Endothelial cell of umbilical vein (primary cell): ENCODE results near the gene COASY. TPM values are rescaled to one million over a fixed set of nuclear protein-coding genes. Genes with fewer than 3 reads are reported as not detected.

Source experiments
- BruUV-seq: library from RNA; stranded (reverse); fragments of 400-500 nt; replicated peaks from 2 replicates; lab custom pipeline; 2021; lab: Mats Ljungman, UMichigan
- CTCF ChIA-PET: fragments of 300-600, 350-600 bp; sonication (Branson Sonifier 250); formaldehyde crosslinking; loops from one replicate; lab custom pipeline; 2021; ENCODE audit warnings: antibody characterized with exemption, inconsistent platforms; lab: Charles Lee
- POLR2A ChIA-PET: fragments of 300-600, 350-600 bp; sonication (Branson Sonifier 250); formaldehyde crosslinking; loops from one replicate; lab custom pipeline; 2021; ENCODE audit warnings: antibody characterized with exemption, inconsistent platforms; lab: Charles Lee
- DNase-seq: peaks from one replicate; pipeline ENCODE4 v3.0.0-alpha.2; 2011; ENCODE audit warnings: low read depth, low spot score
- FAIRE-seq: peaks from 2 replicates; lab custom pipeline; 2011; peaks lifted over from hg19 to GRCh38; lab: Jason Lieb, UNC
- H2AFZ ChIP-seq: 2 replicates; pipeline ENCODE4 v1.6.0; 2012; ENCODE audit warnings: low read depth, low read length, control low read depth, inconsistent platforms
- H3K27ac ChIP-seq: 2 replicates; pipeline ENCODE4 v1.5.1; 2011; ENCODE audit warnings: low read depth, mild to moderate bottlenecking, control low read depth, low read length, moderate library complexity; ENCODE audit not compliant: insufficient read depth
- H3K27me3 ChIP-seq, 2 experiments: 2 replicates each; pipeline versions ENCODE4 v1.6.0 to v1.6.1; 2011; ENCODE audit warnings: low read length in 2 of 2, mixed read lengths in 1 of 2; ENCODE audit not compliant: control insufficient read depth in 2 of 2, insufficient read depth in 2 of 2
- H3K36me3 ChIP-seq, 2 experiments: 2 replicates in 1 of 2; 3 replicates in 1 of 2; pipeline ENCODE4 v1.5.1; 2011; ENCODE audit warnings: low read length in 2 of 2, mild to moderate bottlenecking in 1 of 2, moderate library complexity in 1 of 2; ENCODE audit not compliant: control insufficient read depth in 2 of 2, insufficient read depth in 2 of 2; ENCODE audit errors: extremely low read depth in 1 of 2
- H3K4me1 ChIP-seq: 3 replicates; pipeline ENCODE4 v1.5.1; 2011; ENCODE audit warnings: mild to moderate bottlenecking, low read length; ENCODE audit not compliant: control insufficient read depth, insufficient read depth; ENCODE audit errors: extremely low read depth
- H3K4me2 ChIP-seq: 2 replicates; pipeline ENCODE4 v1.6.1; 2011; ENCODE audit warnings: low read length, control low read depth, mixed read lengths; ENCODE audit not compliant: insufficient read depth
- H3K4me3 ChIP-seq, 3 experiments: fragments of 200-600 bp in 1 of 3; sonication (generic), shearing (Covaris generic) in 1 of 3; replicated peaks in 1 of 3; 2 replicates each; pipeline ENCODE4 v1.5.1; 2011 to 2016; ENCODE audit warnings: control low read depth in 3 of 3, low read length in 3 of 3, mild to moderate bottlenecking in 2 of 3, inconsistent platforms in 1 of 3, low read depth in 1 of 3, moderate library complexity in 1 of 3; ENCODE audit not compliant: insufficient read depth in 1 of 3
- H3K79me2 ChIP-seq: 2 replicates; pipeline ENCODE4 v1.6.0; 2012; ENCODE audit warnings: low read length, inconsistent platforms; ENCODE audit not compliant: control insufficient read depth, insufficient read depth
- H3K9ac ChIP-seq: replicated peaks from 2 replicates; pipeline ENCODE3; 2011; ENCODE audit warnings: low read length, control low read depth; ENCODE audit not compliant: insufficient read depth; ENCODE audit errors: extremely low read depth
- H3K9me1 ChIP-seq: replicated peaks from 3 replicates; pipeline ENCODE4 v1.6.0; 2011; ENCODE audit warnings: mild to moderate bottlenecking, low read length; ENCODE audit not compliant: control insufficient read depth, insufficient read depth; ENCODE audit errors: extremely low read depth
- H3K9me3 ChIP-seq: replicated peaks from 2 replicates; pipeline ENCODE4 v1.5.1; 2012; ENCODE audit warnings: low read length, inconsistent platforms; ENCODE audit not compliant: control insufficient read depth, insufficient read depth
- H4K20me1 ChIP-seq: replicated peaks from 2 replicates; pipeline ENCODE3; 2011; ENCODE audit warnings: mild to moderate bottlenecking, low read length; ENCODE audit not compliant: control insufficient read depth, insufficient read depth; ENCODE audit errors: extremely low read depth
- CTCF ChIP-seq, 2 donors: IDR thresholded peaks; 1 replicate in 1 of 2; 2 replicates in 1 of 2; pipeline ENCODE4 v1.5.1; 2011; ENCODE audit warnings: low read length in 2 of 2, mild to moderate bottlenecking in 2 of 2, moderate library complexity in 2 of 2, control low read depth in 1 of 2, inconsistent platforms in 1 of 2, low read depth in 1 of 2; ENCODE audit not compliant: insufficient read depth in 1 of 2; ENCODE audit errors: extremely low read depth in 1 of 2
- EZH2 ChIP-seq: IDR thresholded peaks from 2 replicates; pipeline ENCODE4 v1.6.1; 2012; ENCODE audit warnings: borderline replicate concordance, low read depth, mild to moderate bottlenecking, moderate library complexity, low read length, inconsistent platforms; ENCODE audit not compliant: severe bottlenecking
- FOS ChIP-seq: IDR thresholded peaks from 2 replicates; pipeline ENCODE4 v1.6.1; 2011; ENCODE audit warnings: mild to moderate bottlenecking, low read length, moderate library complexity, borderline replicate concordance; ENCODE audit not compliant: insufficient read depth
- GATA2 ChIP-seq: IDR thresholded peaks from 2 replicates; pipeline ENCODE4 v1.7.0; 2011; ENCODE audit warnings: low read depth, mild to moderate bottlenecking, moderate library complexity, mixed read lengths, low read length; ENCODE audit not compliant: insufficient read length, insufficient read depth
- JUN ChIP-seq: IDR thresholded peaks from 2 replicates; pipeline ENCODE4 v1.6.1; 2011; ENCODE audit warnings: borderline replicate concordance, low read depth; ENCODE audit not compliant: insufficient read length, insufficient read depth
- MAX ChIP-seq: IDR thresholded peaks from 2 replicates; pipeline ENCODE4 v1.6.1; 2011; ENCODE audit not compliant: insufficient read depth, insufficient read length
- MYC ChIP-seq: IDR thresholded peaks from one replicate; pipeline ENCODE4 v1.6.1; 2011; ENCODE audit warnings: mild to moderate bottlenecking, low read depth, low read length
- POLR2A ChIP-seq: IDR thresholded peaks from 2 replicates; pipeline ENCODE4 v1.6.1; 2012; ENCODE audit warnings: low read depth, mild to moderate bottlenecking, control low read depth, low read length
- POLR2AphosphoS5 ChIP-seq: IDR thresholded peaks from 2 replicates; pipeline ENCODE4 v1.6.1; 2012; ENCODE audit warnings: low read depth, mild to moderate bottlenecking, control low read depth, low read length, moderate library complexity; ENCODE audit not compliant: insufficient read depth
- dilution Hi-C: fragments of 300-500 bp; cut with MboI; formaldehyde crosslinking; loops from one replicate; pipeline ENCODE4 v1.15.0; 2019; ENCODE audit warnings: low sequenced_read_pairs; ENCODE audit not compliant: extremely low pct_ligation_motif_present
- intact Hi-C: fragments of 100-400 bp; cut with micrococcal nuclease; formaldehyde crosslinking; loops from one replicate; pipeline ENCODE4 v1.10.0; 2022
- polyA plus RNA-seq, 4 experiments: library from polyadenylated mRNA; depleted of rRNA in 3 of 4; stranded (reverse) in 3 of 4; unstranded in 1 of 4; fragments of >200 nt; gene quantifications; 2 replicates each; pipeline versions ENCODE4 v1.2.1 to v1.2.3, GENCODE V29; 2011 to 2012; ENCODE audit warnings: missing spikeins in 1 of 4
- total RNA-seq: library from RNA; stranded (reverse); gene quantifications from 2 replicates; pipeline ENCODE4 v1.2.3, GENCODE V29; 2021

The COASY gene
- total and polyA plus RNA-seq, 2 donors (not counting 3 experiments of a cell fraction or from before 2014, with no cell fraction given): 39.6 to 69.2 TPM

- FAIRE-seq: no peak
- H3K79me2 ChIP-seq: peaks cover 17% of the 10 kb centered on the region
These were observed 8.1 kb upstream of the COASY start for GRCh38 chr17:42553866-42554249.

More at GRCh38 chr17:42553866-42554249, 8.1 kb upstream of the COASY start:
- no peak for DNase-seq
- Histone ChIP-seq H3K36me3 (no peaks in the 10 kb centered on the region), H2AFZ (no peak overlapping the region), H3K4me3 (peak overlapping the region; percentile 51 to 65 (median 52)), H3K27me3 (no peaks in the 10 kb centered on the region), H3K9me1 (no peaks in the 10 kb centered on the region), H3K9ac (peak overlapping the region; percentile 92), H3K4me1 (peaks cover 14% of the 10 kb centered on the region), H3K4me2 (peak overlapping the region; percentile 58), H3K9me3 (no peaks in the 10 kb centered on the region), H3K27ac (peak overlapping the region; percentile 77), H4K20me1 (no peaks in the 10 kb centered on the region)
- POLR2A ChIA-PET: no interaction called here
- TF ChIP-seq EZH2: no peak
- no peak for TF ChIP-seq MYC
- no peak for TF ChIP-seq MAX
- no peak for TF ChIP-seq JUN
- TF ChIP-seq GATA2: no peak
- TF ChIP-seq POLR2AphosphoS5: no peak
- no peak for TF ChIP-seq FOS
- TF ChIP-seq CTCF (IDR thresholded peaks at IDR 0.05; ENCODE audit: extremely low read depth in 1 of 2, insufficient read depth in 1 of 2, low read depth in 1 of 2, low read length in 2 of 2): no peak
- no peak for TF ChIP-seq POLR2A
- BruUV-seq: no TSS peak
- dilution Hi-C loops (no loop called here), intact Hi-C loops (loop anchor here (2.0 kb wide), 1 partner anchor 17 kb away; the partner anchor contains the start of gene NAGLU)
- CTCF ChIA-PET: interaction anchor here (1.0 to 1.7 kb wide), 6 partner anchors 17 to 332 kb away, joined by 3 to 11 read pairs (median 4); partner anchors contain the start of genes NAGLU and PSMC3IP
